Panc1 (cell line): ENCODE data around the gene ARL6IP4. TPM values are rescaled to one million over a fixed set of nuclear protein-coding genes. Genes with fewer than 3 reads are reported as not detected.
"Not testable (repeated sequence)": the region's sequence is repeated elsewhere in the genome, so short reads cannot be mapped to it uniquely, and the experiment has no call there.

ENCODE experiments used
- ATAC-seq: fragments of 200-7000 bp; cut with Tn5 transposase; 2 replicates; pipeline ENCODE4 v1.9.1; 2020; ENCODE audit warnings: mild to moderate bottlenecking, moderate library complexity
- BruUV-seq: library from RNA; stranded (reverse); fragments of 400-500 nt; replicated peaks from 2 replicates; lab custom pipeline; 2021; lab: Mats Ljungman, UMichigan
- CTCF ChIA-PET: fragments of 300-600 bp; sonication (Branson Sonifier 250); formaldehyde crosslinking; loops from one replicate; lab custom pipeline; 2022; ENCODE audit warnings: antibody characterized with exemption; lab: Charles Lee
- POLR2A ChIA-PET: fragments of 300-600 bp; sonication (Branson Sonifier 250); formaldehyde crosslinking; loops from one replicate; lab custom pipeline; 2022; ENCODE audit warnings: antibody characterized with exemption; lab: Charles Lee
- DNase-seq: peaks from one replicate; pipeline ENCODE4 v3.0.0-alpha.2; 2010; ENCODE audit warnings: low read depth, low spot score
- H3K27ac ChIP-seq: 2 replicates; pipeline ENCODE4 v1.5.1; 2011; ENCODE audit warnings: mild to moderate bottlenecking, low read length, inconsistent platforms
- H3K27me3 ChIP-seq: fragments of 200-500 bp; sonication (Bioruptor generic); 2 replicates; pipeline ENCODE4 v1.6.0; 2014; ENCODE audit warnings: low read length, inconsistent platforms; ENCODE audit not compliant: control insufficient read depth, insufficient read depth
- H3K36me3 ChIP-seq: fragments of 200-500 bp; sonication (Bioruptor generic); 2 replicates; pipeline ENCODE4 v1.5.1; 2014; ENCODE audit warnings: inconsistent platforms, mild to moderate bottlenecking, low read length, moderate library complexity; ENCODE audit not compliant: control insufficient read depth, insufficient read depth
- H3K4me1 ChIP-seq: 2 replicates; pipeline ENCODE4 v1.5.1; 2011; ENCODE audit warnings: inconsistent platforms, mild to moderate bottlenecking, low read length, moderate library complexity; ENCODE audit not compliant: control insufficient read depth, insufficient read depth
- H3K4me3 ChIP-seq, 2 experiments: 2 replicates each; pipeline ENCODE4 v1.5.1; 2011 to 2012; ENCODE audit warnings: low read depth in 2 of 2, low read length in 2 of 2, mild to moderate bottlenecking in 2 of 2, inconsistent platforms in 1 of 2, moderate library complexity in 1 of 2
- H3K9me3 ChIP-seq: fragments of 200-500 bp; sonication (Bioruptor generic); 2 replicates; pipeline ENCODE4 v1.5.1; 2014; ENCODE audit warnings: low read depth, mild to moderate bottlenecking, inconsistent platforms, low read length, moderate library complexity; ENCODE audit not compliant: control insufficient read depth, insufficient read depth
- CTCF ChIP-seq: fragments of 450-650 bp; IDR thresholded peaks from 2 replicates; pipeline ENCODE4 v1.5.1; 2017; ENCODE audit warnings: mild to moderate bottlenecking
- POLR2AphosphoS5 ChIP-seq: IDR thresholded peaks from 2 replicates; pipeline ENCODE4 v1.6.1; 2012; ENCODE audit warnings: mild to moderate bottlenecking, low read depth, low read length, moderate library complexity
- REST ChIP-seq, 2 experiments: IDR thresholded peaks; 2 replicates each; pipeline ENCODE4 v1.6.1; 2011 to 2012; ENCODE audit warnings: low read depth in 2 of 2, control low read depth in 1 of 2, low read length in 1 of 2, mild to moderate bottlenecking in 1 of 2, moderate library complexity in 1 of 2; ENCODE audit not compliant: insufficient read depth in 1 of 2
- SIN3A ChIP-seq: IDR thresholded peaks from 2 replicates; pipeline ENCODE4 v1.6.1; 2012; ENCODE audit warnings: low read depth, mild to moderate bottlenecking, low read length, moderate library complexity, borderline replicate concordance; ENCODE audit not compliant: insufficient read depth
- TCF7L2 ChIP-seq: IDR thresholded peaks from 2 replicates; pipeline ENCODE4 v1.6.1; 2011; ENCODE audit warnings: mild to moderate bottlenecking, low read depth, low read length, inconsistent platforms
- in situ Hi-C: cut with HindIII; loops from 2 replicates; pipeline ENCODE4 v1.10.0; 2016; ENCODE audit warnings: low sequenced_read_pairs, low pct_unique_long_range_greater_than_20kb
- intact Hi-C: fragments of 100-400 bp; cut with micrococcal nuclease; formaldehyde crosslinking; loops from one replicate; pipeline ENCODE4 v1.10.0; 2022; ENCODE audit not compliant: unreplicated experiment
- total RNA-seq: library from RNA; stranded (reverse); gene quantifications from one replicate; pipeline ENCODE4 v1.2.1, GENCODE V29; 2021; ENCODE audit not compliant: unreplicated experiment

ARL6IP4 gene
- total RNA-seq, 1 experiment from 2014 or later = 184 TPM

GRCh38 chr12:123011701-123012100 lies 31.2 kb downstream of the ARL6IP4 start:
- H3K27me3 ChIP-seq = no peaks in the 10 kb centered on the region
- no peak overlapping the region for H3K27ac ChIP-seq
- no peaks in the 10 kb centered on the region for H3K4me1 ChIP-seq
- DNase-seq (no peak), ATAC-seq (no peak)
- ChIA-PET POLR2A (no interaction called here), CTCF (no interaction called here)
- no peaks in the 10 kb centered on the region for H3K36me3 ChIP-seq
- no peaks in the 10 kb centered on the region for H3K9me3 ChIP-seq
- intact Hi-C loops = no loop called here
- no peak for TF ChIP-seq POLR2AphosphoS5
- no peak for TF ChIP-seq CTCF
- no peak for TF ChIP-seq SIN3A
- TF ChIP-seq TCF7L2 = no peak
- TF ChIP-seq REST (IDR thresholded peaks at IDR 0.05; ENCODE audit: insufficient read depth in 1 of 2, low read depth in 2 of 2, low read length in 1 of 2) = no peak
- BruUV-seq = no TSS peak
- no peak overlapping the region for H3K4me3 ChIP-seq
- in situ Hi-C loops = no loop called here

GRCh38 chr12:123013185-123014095 lies 33.0 kb downstream of the ARL6IP4 start:
- ATAC-seq (no peak), DNase-seq (no peak)
- ChIA-PET POLR2A (no interaction called here), CTCF (no interaction called here)
- no peaks in the 10 kb centered on the region for H3K36me3 ChIP-seq
- H3K27ac ChIP-seq = no peak overlapping the region
- in situ Hi-C loops = no loop called here
- intact Hi-C loops = no loop called here
- no TSS peak for BruUV-seq
- no peaks in the 10 kb centered on the region for H3K4me1 ChIP-seq
- no peak for TF ChIP-seq POLR2AphosphoS5
- TF ChIP-seq TCF7L2 = no peak
- TF ChIP-seq REST (IDR thresholded peaks at IDR 0.05; ENCODE audit: insufficient read depth in 1 of 2, low read depth in 2 of 2, low read length in 1 of 2) = no peak
- TF ChIP-seq CTCF = no peak
- no peak for TF ChIP-seq SIN3A
- H3K9me3 ChIP-seq = no peaks in the 10 kb centered on the region
- H3K4me3 ChIP-seq = no peak overlapping the region
- no peaks in the 10 kb centered on the region for H3K27me3 ChIP-seq

- H3K4me3 ChIP-seq, in situ Hi-C loops, BruUV-seq, H3K9me3 ChIP-seq, POLR2A ChIA-PET, ATAC-seq, DNase-seq, H3K27ac ChIP-seq, intact Hi-C loops, H3K27me3 ChIP-seq, CTCF ChIA-PET, H3K4me1 ChIP-seq, H3K36me3 ChIP-seq: not testable (repeated sequence)
Observed at GRCh38 chr12:123014473-123014872, 34.0 kb downstream of the ARL6IP4 start.
